SIG-M5 treated with dmso at 0.1 percent for 504 hours (cell line): ENCODE data around the gene TWIST2.

Experiments
- DNase-seq: peaks from one replicate; lab custom pipeline; 2025; ENCODE audit not compliant: unreplicated experiment; lab: John Stamatoyannopoulos, UW

Gene TWIST2

GRCh38 chr2:238835726-238836301 is 12.1 kb upstream of the TWIST2 start:
- DNase-seq = no peak

GRCh38 chr2:238838786-238839327 is 9.0 kb upstream of the TWIST2 start:
- DNase-seq = no peak

GRCh38 chr2:238839428-238839827 is 8.5 kb upstream of the TWIST2 start:
- DNase-seq = no peak

GRCh38 chr2:238841542-238842164 is 6.2 kb upstream of the TWIST2 start:
- no peak for DNase-seq

- no peak for DNase-seq
Measured at GRCh38 chr2:238843476-238843875, 4.4 kb upstream of the TWIST2 start.

GRCh38 chr2:238845583-238846377 is 2.1 kb upstream of the TWIST2 start:
- DNase-seq = no peak

GRCh38 chr2:238846378-238846627 is 1.6 kb upstream of the TWIST2 start:
- DNase-seq = no peak

GRCh38 chr2:238846628-238847418 is 1.1 kb upstream of the TWIST2 start:
- no peak for DNase-seq

- no peak for DNase-seq
Measured at GRCh38 chr2:238847419-238847801, 475 bp upstream of the TWIST2 start.

- no peak for DNase-seq
Measured at GRCh38 chr2:238848691-238848975, 748 bp downstream of the TWIST2 start.

- no peak for DNase-seq
Measured at GRCh38 chr2:238848976-238849853, 1.3 kb downstream of the TWIST2 start.

- no peak for DNase-seq
Measured at GRCh38 chr2:238850091-238850490, 2.2 kb downstream of the TWIST2 start.

GRCh38 chr2:238851026-238851425 is 3.1 kb downstream of the TWIST2 start:
- DNase-seq = no peak

- DNase-seq = no peak
Measured at GRCh38 chr2:238851761-238852160, 3.9 kb downstream of the TWIST2 start.

- no peak for DNase-seq
Measured at GRCh38 chr2:238852206-238852869, 4.5 kb downstream of the TWIST2 start.

GRCh38 chr2:238853218-238853617 is 5.3 kb downstream of the TWIST2 start:
- no peak for DNase-seq

GRCh38 chr2:238853721-238854120 is 5.8 kb downstream of the TWIST2 start:
- DNase-seq = no peak

GRCh38 chr2:238854246-238854645 is 6.4 kb downstream of the TWIST2 start:
- DNase-seq = no peak

- no peak for DNase-seq
Measured at GRCh38 chr2:238854699-238855229, 6.9 kb downstream of the TWIST2 start.

- no peak for DNase-seq
Measured at GRCh38 chr2:238855299-238855698, 7.4 kb downstream of the TWIST2 start.
